T-helper 22 cell (primary cell): Measurements from ENCODE around the gene LRRC8C.

ENCODE experiments used
- DNase-seq: peaks from one replicate; pipeline ENCODE4 v3.0.0-alpha.2; 2020; ENCODE audit warnings: low read depth

The LRRC8C gene

DNA sequence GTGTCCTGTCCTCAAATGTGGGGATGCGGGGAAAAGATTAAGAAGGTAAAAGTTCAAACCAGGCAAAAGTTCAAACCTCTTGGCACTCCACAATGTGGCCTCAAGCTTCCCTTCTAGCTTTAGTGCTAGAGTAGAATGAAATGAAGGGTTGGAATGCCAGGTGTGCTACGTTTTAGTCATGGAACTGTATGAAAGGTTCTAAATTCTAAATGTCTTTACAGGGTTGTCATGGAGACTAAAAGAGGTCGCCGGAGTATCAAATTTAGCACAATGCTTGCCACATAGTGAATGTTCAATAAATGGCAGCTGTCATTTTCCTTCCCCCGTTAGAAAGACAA, 130.7 kb downstream of the LRRC8C start:
- DNase-seq = no peak

GRCh38 chr1:89765774-89766173, 132.9 kb downstream of the LRRC8C start:
- DNase-seq = no peak

GRCh38 chr1:89767618-89768017, 134.7 kb downstream of the LRRC8C start:
- DNase-seq = no peak
